Motor neuron (in vitro differentiated cells): ENCODE measurements around the gene PELI1. TPM values are rescaled to one million over a fixed set of nuclear protein-coding genes. Genes with fewer than 3 reads are reported as not detected.

Source experiments
- ATAC-seq, 8 experiments: fragments of 200-7000 bp; cut with Tn5 transposase; replicated peaks in 6 of 8; 2 replicates each; pipeline ENCODE4 v1.8.0; 2021; ENCODE audit warnings: mild to moderate bottlenecking in 8 of 8, moderate library complexity in 8 of 8
- H3K27ac ChIP-seq, 2 donors: fragments of 250-450 bp; sonication (Bioruptor Pico); 2 replicates each; pipeline ENCODE4 v1.9.0; 2021; ENCODE audit warnings: antibody characterized with exemption in 2 of 2, mild to moderate bottlenecking in 2 of 2, moderate library complexity in 1 of 2
- H3K4me1 ChIP-seq, 2 donors: fragments of 250-450 bp; sonication (Bioruptor Pico); replicated peaks in 1 of 2; 2 replicates each; pipeline ENCODE4 v1.6.1; 2021; ENCODE audit warnings: antibody characterized with exemption in 2 of 2, mild to moderate bottlenecking in 2 of 2, moderate library complexity in 1 of 2
- H3K4me3 ChIP-seq, 5 donors: fragments of 250-450 bp; sonication (Bioruptor Pico); 2 replicates each; pipeline ENCODE4 v1.9.0; 2021; ENCODE audit warnings: antibody characterized with exemption in 5 of 5, mild to moderate bottlenecking in 5 of 5, moderate library complexity in 4 of 5
- WGBS, 10 experiments: fragments of 450-650 bp; shearing (Covaris generic); methylation state at CpG; one replicate each; pipeline ENCODE4 v1.0.0; 2022; 5-methylcytosine and 5-hydroxymethylcytosine counted together
- in situ Hi-C, 9 experiments: fragments of 400-800 bp; cut with MboI; loops; one replicate each; pipeline ENCODE4 v1.15.0; 2021; ENCODE audit warnings: low sequenced_read_pairs in 9 of 9, low pct_unique_long_range_greater_than_20kb in 2 of 9; ENCODE audit not compliant: unreplicated experiment in 9 of 9
- total RNA-seq, 8 experiments: library from RNA; unstranded; fragments of 300-600 nt; gene quantifications; 2 replicates each; pipeline versions ENCODE4 v1.2.3 to v1.2.4, GENCODE V29; 2022

Gene PELI1
- 10 to 100 TPM in 6 of 8 experiments, 1 to 10 TPM in 2; 7.2 to 37.1 (median 27.4) TPM for total RNA-seq

GRCh38 chr2:64144057-64145013 lies at the start of gene PELI1:
TSS of gene PELI1 (minus strand) at chr2:64144420. CDS start at chr2:64108310, 36,110 bp downstream.
- Histone ChIP-seq H3K4me1 (peaks cover 0 to 22% of the 10 kb centered on the region in 2 donors), H3K27ac (peak within 1 kb of the TSS; percentile 73 to 83), H3K4me3 (peak within 1 kb of the TSS; percentile 67 to 85 (median 72))
- peak; percentile 86 to 94 (median 92) for ATAC-seq
- in situ Hi-C loops = no loop called here
- 0 to 88% (median 40%) methylated on average over 1 to 11 of the region's 68 CpGs; no CpG with 5 or more reads in 1 of the 10 experiments for WGBS, 10 experiments

- no peak for ATAC-seq
- Histone ChIP-seq H3K4me1 (peaks cover 5 to 15% of the 10 kb centered on the region in 2 donors), H3K4me3 (no peak overlapping the region), H3K27ac (no peak overlapping the region)
- in situ Hi-C loops = no loop called here
- whole genome bisulfite sequencing, 10 experiments = 57 to 100% (median 97%) methylated on average over 1 to 4 of the region's 4 CpGs; no CpG with 5 or more reads in 2 of the 10 experiments
These were observed 49.3 kb upstream of the PELI1 start for GRCh38 chr2:64193491-64193890.

GRCh38 chr2:64192664-64193105 lies 48.5 kb upstream of the PELI1 start:
- in situ Hi-C loops = no loop called here
- 0 to 84% (median 52%) methylated on average over 2 to 6 of the region's 6 CpGs; no CpG with 5 or more reads in 1 of the 10 experiments for WGBS, 10 experiments
- peak in 3 of 8 experiments; percentile 42 to 81 (median 73) for ATAC-seq
- no peak overlapping the region for H3K27ac ChIP-seq
- H3K4me1 ChIP-seq = peaks cover 5 to 15% of the 10 kb centered on the region in 2 donors
- H3K4me3 ChIP-seq = no peak overlapping the region

- 60 to 88% (median 83%) methylated on average over 1 to 6 of the region's 6 CpGs; no CpG with 5 or more reads in 3 of the 10 experiments for WGBS, 10 experiments
- ATAC-seq = no peak
- in situ Hi-C loops = no loop called here
These were observed 47.9 kb upstream of the PELI1 start for GRCh38 chr2:64192125-64192479.

GRCh38 chr2:64189586-64189985 lies 45.4 kb upstream of the PELI1 start:
- Histone ChIP-seq H3K4me1 (no peaks in the 10 kb centered on the region), H3K4me3 (no peak overlapping the region), H3K27ac (no peak overlapping the region)
- ATAC-seq = no peak
- in situ Hi-C loops = no loop called here

More at GRCh38 chr2:64192125-64192479, 47.9 kb upstream of the PELI1 start:
- Histone ChIP-seq H3K4me1 (peaks cover 3 to 11% of the 10 kb centered on the region in 2 donors), H3K27ac (no peak overlapping the region), H3K4me3 (no peak overlapping the region)

- in situ Hi-C loops = no loop called here
- WGBS, 10 experiments = 64 to 100% (median 90%) methylated on average over 1 to 10 of the region's 10 CpGs; no CpG with 5 or more reads in 2 of the 10 experiments
- no peak overlapping the region for H3K4me3 ChIP-seq
- H3K4me1 ChIP-seq = no peaks in the 10 kb centered on the region
- H3K27ac ChIP-seq = no peak overlapping the region
- no peak for ATAC-seq
These were observed 44.9 kb upstream of the PELI1 start for GRCh38 chr2:64189167-64189566.

- WGBS, 10 experiments = 33 to 80% (median 50%) methylated on average over 1 to 2 of the region's 2 CpGs; no CpG with 5 or more reads in 5 of the 10 experiments
- Histone ChIP-seq H3K4me3 (no peak overlapping the region), H3K4me1 (no peaks in the 10 kb centered on the region), H3K27ac (no peak overlapping the region)
- peak in 1 of 8 experiments; percentile 45 for ATAC-seq
- in situ Hi-C loops = no loop called here
These were observed 42.7 kb upstream of the PELI1 start for GRCh38 chr2:64186699-64187605.

GRCh38 chr2:64179582-64180321 lies 35.5 kb upstream of the PELI1 start:
- in situ Hi-C loops = no loop called here
- Histone ChIP-seq H3K27ac (no peak overlapping the region), H3K4me1 (no peaks in the 10 kb centered on the region), H3K4me3 (no peak overlapping the region)
- WGBS, 10 experiments = 10 to 100% (median 93%) methylated on average over 1 to 10 of the region's 10 CpGs
- no peak for ATAC-seq

- in situ Hi-C loops = no loop called here
- Histone ChIP-seq H3K4me3 (no peak overlapping the region), H3K4me1 (no peaks in the 10 kb centered on the region), H3K27ac (no peak overlapping the region)
- WGBS, 10 experiments = 0 to 100% (median 41%) methylated on average over 1 of the region's 1 CpG; no CpG with 5 or more reads in 2 of the 10 experiments
- peak in 1 of 8 experiments; percentile 25 for ATAC-seq
These were observed 33.1 kb upstream of the PELI1 start for GRCh38 chr2:64177315-64177714.

- 57 to 100% (median 89%) methylated on average over 1 to 5 of the region's 5 CpGs; no CpG with 5 or more reads in 1 of the 10 experiments for WGBS, 10 experiments
- H3K4me1 ChIP-seq = no peaks in the 10 kb centered on the region
- H3K4me3 ChIP-seq = no peak overlapping the region
- no peak for ATAC-seq
- in situ Hi-C loops = no loop called here
- H3K27ac ChIP-seq = no peak overlapping the region
These were observed 31.4 kb upstream of the PELI1 start for GRCh38 chr2:64175419-64176197.

- Histone ChIP-seq H3K27ac (no peak overlapping the region), H3K4me1 (no peaks in the 10 kb centered on the region), H3K4me3 (no peak overlapping the region)
- in situ Hi-C loops = no loop called here
- 13 to 100% (median 70%) methylated on average over 1 to 5 of the region's 5 CpGs; no CpG with 5 or more reads in 1 of the 10 experiments for WGBS, 10 experiments
- peak in 4 of 8 experiments; percentile 22 to 57 (median 39) for ATAC-seq
These were observed 29.2 kb upstream of the PELI1 start for GRCh38 chr2:64173156-64174135.
